ENCODE measurements around the gene CD2AP. TPM values are rescaled to one million over a fixed set of nuclear protein-coding genes. Genes with fewer than 3 reads are reported as not detected.

Gene CD2AP
- total RNA-seq, 1 experiment from 2014 or later: 43.8 TPM

DNA sequence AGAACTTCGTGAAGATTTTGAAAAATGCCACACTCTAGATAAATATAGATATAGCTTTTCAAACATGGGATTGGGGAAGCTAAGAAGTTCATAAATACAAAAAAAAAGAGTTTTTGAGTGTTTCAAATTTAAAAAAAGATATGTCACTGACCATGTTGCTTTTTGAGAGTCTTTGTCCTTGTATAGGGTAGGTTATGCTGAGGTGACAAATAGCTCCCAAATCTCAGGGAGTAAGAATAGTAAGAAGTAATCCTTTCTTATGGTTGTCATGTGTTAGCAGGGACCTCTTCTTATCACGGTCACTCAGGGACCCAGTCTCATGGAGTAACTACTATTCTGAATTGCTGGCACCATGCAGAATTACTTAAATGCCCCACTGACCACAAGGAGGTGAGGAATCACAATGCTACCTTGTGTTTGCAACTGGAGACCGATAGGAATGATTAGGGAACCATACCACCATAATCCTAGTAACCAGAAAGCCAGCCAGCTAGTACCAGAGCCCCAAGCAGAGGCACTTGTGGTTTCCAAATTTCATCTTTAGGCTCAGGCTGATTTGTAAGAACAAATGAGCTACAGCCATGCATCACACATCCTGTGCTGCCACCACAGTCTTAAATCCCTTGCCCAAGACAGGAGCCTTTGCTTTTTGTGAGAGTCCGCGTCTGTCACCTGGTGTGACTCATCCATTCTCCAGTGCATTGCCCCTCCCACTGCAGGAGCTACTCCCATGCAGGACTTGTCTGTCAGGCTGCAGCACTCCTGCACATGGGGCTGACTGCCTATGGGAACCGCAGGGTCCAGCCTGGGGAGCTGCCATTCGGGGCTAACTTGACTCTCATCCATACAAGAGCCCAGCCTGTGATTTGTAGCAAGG is 178.4 kb downstream of the CD2AP start:
- Histone ChIP-seq H3K4me3 (replicated peaks in 1 of 2; ENCODE audit: low read depth in 1 of 2, low read length in 2 of 2) (peak overlapping the region; percentile 8 to 28; a peak in 3 of 4 replicates), H3K9me2 (ENCODE audit: insufficient read depth) (no peaks in the 10 kb centered on the region), H3K27ac (ENCODE audit: low read depth, low read length) (no peak overlapping the region), H3K27me3 (ENCODE audit: insufficient read depth, low read length) (no peaks in the 10 kb centered on the region), H3K4me1 (ENCODE audit: control insufficient read depth in 1 of 2, insufficient read depth in 2 of 2, low read length in 2 of 2) (peaks cover 5 to 34% of the 10 kb centered on the region in 2 experiments; a peak in 3 of 4 replicates), H4K20me1 (ENCODE audit: insufficient read depth) (no peaks in the 10 kb centered on the region), H3K9ac (ENCODE audit: low read length) (0 out of 2 replicates have a peak overlapping the region, but pooled peaks have one; percentile 5), H3K9me3 (ENCODE audit: control insufficient read depth in 1 of 2, insufficient read depth in 1 of 2, low read depth in 1 of 2, low read length in 2 of 2) (no peaks in the 10 kb centered on the region), H3K4me2 (ENCODE audit: low read length) (peak overlapping the region; percentile 67), H3K36me3 (ENCODE audit: control insufficient read depth in 1 of 2, insufficient read depth in 2 of 2, low read length in 2 of 2) (no peaks in the 10 kb centered on the region), H3K79me2 (ENCODE audit: insufficient read depth, low read length) (no peaks in the 10 kb centered on the region), H2AFZ (ENCODE audit: low read depth, low read length, poor library complexity, severe bottlenecking) (peak overlapping the region; percentile 64)
- DNase-seq (ENCODE audit: low read depth, low spot score): peak; percentile 62
- TF ChIP-seq, protein P1, sequence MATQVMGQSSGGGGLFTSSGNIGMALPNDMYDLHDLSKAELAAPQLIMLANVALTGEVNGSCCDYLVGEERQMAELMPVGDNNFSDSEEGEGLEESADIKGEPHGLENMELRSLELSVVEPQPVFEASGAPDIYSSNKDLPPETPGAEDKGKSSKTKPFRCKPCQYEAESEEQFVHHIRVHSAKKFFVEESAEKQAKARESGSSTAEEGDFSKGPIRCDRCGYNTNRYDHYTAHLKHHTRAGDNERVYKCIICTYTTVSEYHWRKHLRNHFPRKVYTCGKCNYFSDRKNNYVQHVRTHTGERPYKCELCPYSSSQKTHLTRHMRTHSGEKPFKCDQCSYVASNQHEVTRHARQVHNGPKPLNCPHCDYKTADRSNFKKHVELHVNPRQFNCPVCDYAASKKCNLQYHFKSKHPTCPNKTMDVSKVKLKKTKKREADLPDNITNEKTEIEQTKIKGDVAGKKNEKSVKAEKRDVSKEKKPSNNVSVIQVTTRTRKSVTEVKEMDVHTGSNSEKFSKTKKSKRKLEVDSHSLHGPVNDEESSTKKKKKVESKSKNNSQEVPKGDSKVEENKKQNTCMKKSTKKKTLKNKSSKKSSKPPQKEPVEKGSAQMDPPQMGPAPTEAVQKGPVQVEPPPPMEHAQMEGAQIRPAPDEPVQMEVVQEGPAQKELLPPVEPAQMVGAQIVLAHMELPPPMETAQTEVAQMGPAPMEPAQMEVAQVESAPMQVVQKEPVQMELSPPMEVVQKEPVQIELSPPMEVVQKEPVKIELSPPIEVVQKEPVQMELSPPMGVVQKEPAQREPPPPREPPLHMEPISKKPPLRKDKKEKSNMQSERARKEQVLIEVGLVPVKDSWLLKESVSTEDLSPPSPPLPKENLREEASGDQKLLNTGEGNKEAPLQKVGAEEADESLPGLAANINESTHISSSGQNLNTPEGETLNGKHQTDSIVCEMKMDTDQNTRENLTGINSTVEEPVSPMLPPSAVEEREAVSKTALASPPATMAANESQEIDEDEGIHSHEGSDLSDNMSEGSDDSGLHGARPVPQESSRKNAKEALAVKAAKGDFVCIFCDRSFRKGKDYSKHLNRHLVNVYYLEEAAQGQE (IDR thresholded peaks at IDR 0.05; ENCODE audit: low read depth): no peak
- TF ChIP-seq FOSL1 (IDR thresholded peaks at IDR 0.05; ENCODE audit: low read depth): peak; percentile 52; the same call in 1 of the 2 replicates
- peak; percentile 21 for TF ChIP-seq YY1 (IDR thresholded peaks at IDR 0.05; ENCODE audit: extremely low read depth, insufficient replicate concordance, low read depth, low read length)
- TF ChIP-seq SRF (IDR thresholded peaks at IDR 0.05; ENCODE audit: low read depth): peak; percentile 45; the same call in 1 of the 2 replicates
- TF ChIP-seq, protein P2, sequence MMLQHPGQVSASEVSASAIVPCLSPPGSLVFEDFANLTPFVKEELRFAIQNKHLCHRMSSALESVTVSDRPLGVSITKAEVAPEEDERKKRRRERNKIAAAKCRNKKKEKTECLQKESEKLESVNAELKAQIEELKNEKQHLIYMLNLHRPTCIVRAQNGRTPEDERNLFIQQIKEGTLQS (IDR thresholded peaks at IDR 0.05): no peak
- peak; percentile 53 for TF ChIP-seq CBX3 (IDR thresholded peaks at IDR 0.05; ENCODE audit: low read depth)
- TF ChIP-seq POLR2AphosphoS5 (IDR thresholded peaks at IDR 0.05; ENCODE audit: low read depth, low read length): no peak
- TF ChIP-seq EZH2 (IDR thresholded peaks at IDR 0.05): no peak
- TF ChIP-seq JUND (IDR thresholded peaks at IDR 0.05): peak; percentile 52; the same call in 1 of the 2 replicates
- peak; percentile 98 for ATAC-seq
- RAD21 ChIA-PET (ENCODE audit: low non-redundant PET in 1 of 2, low total read pairs in 2 of 2, uncharacterized antibody in 2 of 2, unreplicated experiment in 2 of 2): no interaction called here
- POLR2A ChIA-PET: no interaction called here
- intact Hi-C loops (cut with micrococcal nuclease): no loop called here
- CTCF ChIA-PET: interaction anchor here (1.6 kb wide), 1 partner anchor 24 kb away, joined by 5 read pairs; no protein-coding TSS in a partner anchor
- BruUV-seq (replicated peaks): no TSS peak
